ENCODE results near the gene MAPRE3. TPM values are rescaled to one million over a fixed set of nuclear protein-coding genes. Genes with fewer than 3 reads are reported as not detected.

MAPRE3 gene
- total RNA-seq, 1 donor from 2014 or later, result 4.6 TPM

DNA sequence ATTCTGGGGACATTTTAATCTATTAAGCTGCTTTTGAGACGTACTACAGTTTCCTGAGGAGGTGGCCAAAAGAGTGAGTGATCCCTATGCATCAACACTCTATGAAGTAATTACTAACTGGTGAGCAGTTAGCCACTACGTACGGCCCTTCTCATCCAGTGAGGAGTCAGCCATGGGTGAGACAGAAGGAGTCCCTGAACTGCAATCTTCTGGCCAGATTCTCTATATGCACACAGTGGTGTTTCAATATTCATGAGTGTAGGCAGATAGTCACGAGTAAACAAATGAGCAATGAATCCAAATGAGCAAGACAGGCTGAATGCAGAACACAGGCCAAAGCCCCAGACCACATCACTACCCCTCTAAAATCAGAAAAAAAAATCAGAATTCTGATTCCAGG lies 32.6 kb downstream of the MAPRE3 start:
- no peaks in the 10 kb centered on the region for H3K4me1 Mint-ChIP-seq
- peaks cover 29% of the 10 kb centered on the region for H3K27me3 Mint-ChIP-seq
- no peaks in the 10 kb centered on the region for H3K9me3 Mint-ChIP-seq
- ATAC-seq (ENCODE audit: low read depth), result no peak
- no peaks in the 10 kb centered on the region for H3K36me3 Mint-ChIP-seq (ENCODE audit: low read depth)
- intact Hi-C loops (cut with micrococcal nuclease), result no loop called here
- TF ChIP-seq, protein P1, sequence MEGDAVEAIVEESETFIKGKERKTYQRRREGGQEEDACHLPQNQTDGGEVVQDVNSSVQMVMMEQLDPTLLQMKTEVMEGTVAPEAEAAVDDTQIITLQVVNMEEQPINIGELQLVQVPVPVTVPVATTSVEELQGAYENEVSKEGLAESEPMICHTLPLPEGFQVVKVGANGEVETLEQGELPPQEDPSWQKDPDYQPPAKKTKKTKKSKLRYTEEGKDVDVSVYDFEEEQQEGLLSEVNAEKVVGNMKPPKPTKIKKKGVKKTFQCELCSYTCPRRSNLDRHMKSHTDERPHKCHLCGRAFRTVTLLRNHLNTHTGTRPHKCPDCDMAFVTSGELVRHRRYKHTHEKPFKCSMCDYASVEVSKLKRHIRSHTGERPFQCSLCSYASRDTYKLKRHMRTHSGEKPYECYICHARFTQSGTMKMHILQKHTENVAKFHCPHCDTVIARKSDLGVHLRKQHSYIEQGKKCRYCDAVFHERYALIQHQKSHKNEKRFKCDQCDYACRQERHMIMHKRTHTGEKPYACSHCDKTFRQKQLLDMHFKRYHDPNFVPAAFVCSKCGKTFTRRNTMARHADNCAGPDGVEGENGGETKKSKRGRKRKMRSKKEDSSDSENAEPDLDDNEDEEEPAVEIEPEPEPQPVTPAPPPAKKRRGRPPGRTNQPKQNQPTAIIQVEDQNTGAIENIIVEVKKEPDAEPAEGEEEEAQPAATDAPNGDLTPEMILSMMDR (IDR thresholded peaks at IDR 0.05), result no peak
- H3K4me3 Mint-ChIP-seq, result no peak overlapping the region
- ChIA-PET CTCF (interaction anchor here (2.6 kb wide), 1 partner anchor 14 kb away, joined by 6 read pairs; no protein-coding TSS in a partner anchor), POLR2A (interaction anchor here (1.0 kb wide), 1 partner anchor 39 kb away, joined by 3 read pairs; no protein-coding TSS in a partner anchor)
- DNase-seq, result no peak
- H3K27ac Mint-ChIP-seq, result no peak overlapping the region

DNA sequence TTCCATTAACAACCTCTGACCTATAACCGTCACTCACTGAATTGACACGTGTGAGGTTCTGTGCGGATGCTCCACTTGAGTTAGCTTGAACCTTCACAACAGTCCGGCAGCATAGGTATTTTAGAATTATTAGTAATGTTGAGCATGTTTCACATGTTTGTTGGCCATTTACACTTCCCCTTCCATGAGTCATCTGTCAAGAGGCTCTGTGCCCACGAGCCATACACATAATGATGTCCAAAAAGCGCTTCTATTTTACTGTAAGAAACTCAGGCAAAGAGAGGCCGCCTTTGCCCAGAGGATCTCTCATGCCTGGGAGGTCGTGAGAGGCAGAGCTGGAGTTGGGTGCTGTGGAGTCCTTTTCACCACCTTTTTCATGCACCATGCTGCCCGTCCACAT lies 33.4 kb downstream of the MAPRE3 start:
- H3K27me3 Mint-ChIP-seq, result peaks cover 29% of the 10 kb centered on the region
- no peaks in the 10 kb centered on the region for H3K9me3 Mint-ChIP-seq
- intact Hi-C loops (cut with micrococcal nuclease), result no loop called here
- POLR2A ChIA-PET, result no interaction called here
- no peaks in the 10 kb centered on the region for H3K36me3 Mint-ChIP-seq (ENCODE audit: low read depth)
- ATAC-seq (ENCODE audit: low read depth) (no peak), DNase-seq (no peak)
- no peaks in the 10 kb centered on the region for H3K4me1 Mint-ChIP-seq
- no peak overlapping the region for H3K27ac Mint-ChIP-seq
- CTCF ChIA-PET, result interaction anchor here (0.7 to 2.6 kb wide), 3 partner anchors 13 to 61 kb away, joined by 3 to 6 read pairs (median 4); no protein-coding TSS in a partner anchor
- TF ChIP-seq, protein P1 (IDR thresholded peaks at IDR 0.05), result no peak
- no peak overlapping the region for H3K4me3 Mint-ChIP-seq

DNA sequence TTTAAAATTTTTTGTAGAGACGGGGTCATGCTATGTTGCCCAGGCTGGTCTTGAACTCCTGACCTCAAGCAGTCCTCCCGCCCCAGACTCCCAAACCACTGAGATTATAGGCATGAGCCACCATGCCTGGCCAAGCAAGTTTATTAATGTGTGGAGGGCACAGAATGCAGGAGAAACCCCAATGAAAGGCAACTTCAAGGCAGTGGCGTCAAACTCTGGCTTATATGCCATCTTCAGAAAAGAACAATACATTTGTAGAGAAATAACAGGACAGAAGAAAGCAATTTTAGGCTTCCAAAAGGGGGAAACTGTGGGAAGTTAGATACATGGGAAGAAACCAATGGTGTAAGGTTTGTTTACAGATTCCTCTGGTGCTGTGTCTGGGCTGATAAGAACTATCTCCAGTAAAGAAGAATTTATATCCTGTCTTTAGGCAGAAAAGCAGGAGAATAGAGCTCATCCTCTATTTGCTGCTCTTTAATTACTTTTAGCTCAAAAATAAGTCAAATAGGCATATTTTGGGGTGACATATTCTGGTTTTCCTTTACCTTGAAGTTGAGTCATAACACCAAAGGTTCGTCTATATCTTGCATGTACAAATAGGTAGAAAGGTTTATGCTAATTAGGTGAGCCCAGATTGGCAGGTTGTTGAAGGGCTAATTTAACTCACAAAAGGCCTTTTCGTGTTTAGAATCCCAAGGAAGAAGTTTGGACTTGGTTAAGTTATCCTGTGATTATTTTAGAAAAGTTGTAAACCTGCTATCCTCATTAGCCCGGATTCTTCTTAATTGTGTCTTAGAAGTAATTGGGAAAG lies 36.4 kb downstream of the MAPRE3 start:
- TF ChIP-seq, protein P1 (IDR thresholded peaks at IDR 0.05), result no peak
- no peaks in the 10 kb centered on the region for H3K36me3 Mint-ChIP-seq (ENCODE audit: low read depth)
- ATAC-seq (ENCODE audit: low read depth) (no peak), DNase-seq (no peak)
- peaks cover 26% of the 10 kb centered on the region for H3K27me3 Mint-ChIP-seq
- H3K4me1 Mint-ChIP-seq, result no peaks in the 10 kb centered on the region
- intact Hi-C loops (cut with micrococcal nuclease), result no loop called here
- no peaks in the 10 kb centered on the region for H3K9me3 Mint-ChIP-seq
- no peak overlapping the region for H3K27ac Mint-ChIP-seq
- ChIA-PET POLR2A (no interaction called here), CTCF (interaction anchor here (0.7 kb wide), 1 partner anchor 273 kb away, joined by 3 read pairs; no protein-coding TSS in a partner anchor)
- H3K4me3 Mint-ChIP-seq, result no peak overlapping the region

DNA sequence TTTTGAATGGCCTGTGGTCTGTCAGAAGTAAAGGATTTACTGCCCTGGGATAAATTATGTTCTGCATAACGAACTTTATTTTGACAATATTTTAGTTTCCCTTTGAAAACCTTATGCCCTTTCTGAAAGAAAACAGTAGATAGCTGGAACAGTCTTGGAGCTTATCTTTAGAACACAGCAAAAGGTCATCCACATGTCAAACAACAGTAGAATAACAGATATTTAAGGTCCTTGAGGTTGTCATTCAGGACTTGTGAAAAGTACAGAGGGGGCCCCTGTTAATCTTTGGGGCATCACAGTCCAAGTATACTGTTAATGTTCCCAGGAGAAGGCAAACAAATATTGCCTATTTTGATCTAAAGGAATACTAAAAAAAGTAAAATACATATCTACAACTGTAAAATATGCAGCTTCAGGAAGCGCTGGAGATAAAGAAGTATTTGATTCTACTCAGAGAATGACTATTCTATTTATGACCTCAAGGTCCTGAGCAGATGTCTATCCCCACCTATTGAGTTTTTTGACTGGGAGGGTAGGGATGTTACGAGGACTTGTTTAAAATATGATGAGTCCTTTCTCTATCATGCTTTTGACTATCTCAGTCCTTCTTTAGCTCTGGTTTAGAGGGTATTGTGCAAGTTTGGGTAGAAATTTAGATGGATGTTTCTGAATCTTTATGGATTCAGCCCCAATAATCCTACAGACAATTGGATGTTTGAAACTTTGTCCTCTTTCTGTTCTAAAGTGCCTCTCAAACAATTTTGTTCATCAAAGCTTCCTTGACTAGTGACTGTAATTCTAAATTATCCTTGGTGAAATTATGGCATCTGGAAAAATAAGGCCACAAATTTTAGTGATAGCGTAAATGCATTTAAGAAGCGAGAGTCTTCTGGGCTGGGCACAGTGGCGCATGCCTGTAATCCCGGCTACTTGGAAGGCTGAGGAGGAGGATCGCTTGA lies 37.3 kb downstream of the MAPRE3 start:
- TF ChIP-seq, protein P1 (IDR thresholded peaks at IDR 0.05), result no peak
- no peak overlapping the region for H3K27ac Mint-ChIP-seq
- no peaks in the 10 kb centered on the region for H3K9me3 Mint-ChIP-seq
- H3K27me3 Mint-ChIP-seq, result peaks cover 29% of the 10 kb centered on the region
- intact Hi-C loops (cut with micrococcal nuclease), result no loop called here
- POLR2A ChIA-PET, result no interaction called here
- no peaks in the 10 kb centered on the region for H3K36me3 Mint-ChIP-seq (ENCODE audit: low read depth)
- no peak for DNase-seq
- ATAC-seq (ENCODE audit: low read depth), result no peak
- CTCF ChIA-PET, result no interaction called here
- no peak overlapping the region for H3K4me3 Mint-ChIP-seq
- no peaks in the 10 kb centered on the region for H3K4me1 Mint-ChIP-seq

DNA sequence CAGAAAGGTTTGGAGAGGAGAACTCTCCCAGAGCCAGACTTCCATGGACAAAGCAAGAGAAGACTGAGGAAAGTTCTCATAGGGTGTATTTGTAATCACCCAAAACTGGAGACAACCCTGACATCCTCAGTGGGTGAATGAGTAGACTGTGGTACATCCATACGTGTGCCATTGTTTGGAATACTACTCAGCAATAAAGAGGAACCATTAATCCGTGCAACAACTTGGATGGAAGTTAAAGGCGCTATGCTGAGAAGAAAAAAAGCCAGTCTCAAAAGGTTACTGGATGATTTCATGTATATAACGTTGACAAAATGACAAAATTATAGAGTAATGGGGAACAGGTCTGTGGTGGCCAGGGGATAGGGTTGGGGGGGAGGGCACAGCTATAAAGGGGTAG lies 38.2 kb downstream of the MAPRE3 start:
- ATAC-seq (ENCODE audit: low read depth) (no peak), DNase-seq (no peak)
- Mint-ChIP-seq H3K27ac (no peak overlapping the region), H3K9me3 (no peaks in the 10 kb centered on the region), H3K4me1 (no peaks in the 10 kb centered on the region), H3K4me3 (no peak overlapping the region), H3K27me3 (peaks cover 28% of the 10 kb centered on the region), H3K36me3 (ENCODE audit: low read depth) (no peaks in the 10 kb centered on the region)
- ChIA-PET CTCF (no interaction called here), POLR2A (no interaction called here)
- intact Hi-C loops (cut with micrococcal nuclease), result no loop called here
- TF ChIP-seq, protein P1 (IDR thresholded peaks at IDR 0.05), result no peak

All from activated B cell treated with CpG ODN at 0.5 μM for 24 hours (primary cell).